K562 (cell line): ENCODE measurements around the gene KIAA0825.

Experiments
- COPS2 ChIP-seq: fragments of 450-650 bp; conservative IDR thresholded peaks from 2 replicates; pipeline ENCODE4 v1.6.1; 2016; ENCODE audit warnings: mild to moderate bottlenecking, moderate library complexity
- EZH2 ChIP-seq: IDR thresholded peaks from 2 replicates; pipeline ENCODE4 v1.6.1; 2012; ENCODE audit warnings: low read depth, mild to moderate bottlenecking, inconsistent platforms, low read length, borderline replicate concordance
- GABPA ChIP-seq: fragments of 200-800 bp; sonication (Bioruptor generic); conservative IDR thresholded peaks from 2 replicates; pipeline ENCODE4 v1.6.1; 2016; ENCODE audit warnings: low read depth, missing genetic modification characterization, missing compliant biosample characterization
- HDAC1 ChIP-seq, 2 experiments: fragments of 450-650 bp; IDR thresholded peaks; 2 replicates each; pipeline ENCODE4 v1.6.1; 2016 to 2017; ENCODE audit warnings: inconsistent platforms in 1 of 2, mild to moderate bottlenecking in 1 of 2, moderate library complexity in 1 of 2
- MYNN ChIP-seq, 2 experiments: sonication (generic); formaldehyde crosslinking in 1 of 2; IDR thresholded peaks; 2 replicates each; pipeline versions ENCODE4 v1.5.0 to v1.6.1; 2016 to 2020; ENCODE audit warnings: antibody characterized with exemption in 1 of 2, missing genetic modification reagents in 1 of 2
- NRF1 ChIP-seq, 2 experiments: fragments of 450-650 bp; IDR thresholded peaks in 1 of 2; conservative IDR thresholded peaks in 1 of 2; 2 replicates each; pipeline ENCODE4 v1.6.1; 2014; ENCODE audit warnings: mild to moderate bottlenecking in 2 of 2
- SPI1 ChIP-seq: IDR thresholded peaks from 2 replicates; pipeline ENCODE4 v1.6.1; 2011; ENCODE audit warnings: low read depth, low read length, control low read depth, borderline replicate concordance
- TARDBP ChIP-seq: fragments of 450-650 bp; IDR thresholded peaks from 2 replicates; pipeline ENCODE4 v1.6.1; 2016
- YY1 ChIP-seq, 3 experiments: IDR thresholded peaks; 2 replicates each; pipeline ENCODE4 v1.6.1; 2011; ENCODE audit warnings: low read length in 2 of 3, mild to moderate bottlenecking in 2 of 3, moderate library complexity in 2 of 3, borderline replicate concordance in 1 of 3, control low read depth in 1 of 3, low read depth in 1 of 3; ENCODE audit not compliant: insufficient read depth in 3 of 3, insufficient replicate concordance in 2 of 3, control insufficient read depth in 1 of 3, insufficient read length in 1 of 3; ENCODE audit errors: extremely low read depth in 1 of 3
- TF ChIP-seq, protein P1 (sequence below): fragments of 250-450 bp; sonication (Bioruptor Pico); IDR thresholded peaks from 2 replicates; pipeline ENCODE4 v1.4.0; 2020; ENCODE audit warnings: mild to moderate bottlenecking, moderate library complexity
- TF ChIP-seq, protein P2 (sequence below), 3 experiments: IDR thresholded peaks in 2 of 3; conservative IDR thresholded peaks in 1 of 3; 2 replicates each; pipeline ENCODE4 v1.5.1; 2011 to 2012; ENCODE audit warnings: low read length in 3 of 3, mild to moderate bottlenecking in 3 of 3, control low read depth in 2 of 3, improper control_type of control experiment in 1 of 3, inconsistent platforms in 1 of 3, low read depth in 1 of 3, mixed read lengths in 1 of 3, moderate library complexity in 1 of 3; ENCODE audit not compliant: insufficient read depth in 2 of 3
- TF ChIP-seq, protein P3 (sequence below): sonication (generic); formaldehyde crosslinking; IDR thresholded peaks from 2 replicates; pipeline ENCODE4 v1.8.1; 2022; ENCODE audit warnings: missing genetic modification reagents
- TF ChIP-seq, protein P4 (sequence below): sonication (generic); formaldehyde crosslinking; IDR thresholded peaks from 2 replicates; pipeline ENCODE4 v1.8.0; 2022; ENCODE audit warnings: mild to moderate bottlenecking, low read depth, missing genetic modification reagents
- TF ChIP-seq, protein P5 (sequence below), 2 experiments: IDR thresholded peaks; 2 replicates each; pipeline ENCODE4 v1.6.1; 2011; ENCODE audit warnings: borderline replicate concordance in 1 of 2, control low read depth in 1 of 2, low read depth in 1 of 2, low read length in 1 of 2, mild to moderate bottlenecking in 1 of 2, mixed read lengths in 1 of 2, moderate library complexity in 1 of 2; ENCODE audit not compliant: insufficient read depth in 1 of 2, insufficient read length in 1 of 2, poor library complexity in 1 of 2, severe bottlenecking in 1 of 2; ENCODE audit errors: extremely low read depth in 1 of 2

DNA sequence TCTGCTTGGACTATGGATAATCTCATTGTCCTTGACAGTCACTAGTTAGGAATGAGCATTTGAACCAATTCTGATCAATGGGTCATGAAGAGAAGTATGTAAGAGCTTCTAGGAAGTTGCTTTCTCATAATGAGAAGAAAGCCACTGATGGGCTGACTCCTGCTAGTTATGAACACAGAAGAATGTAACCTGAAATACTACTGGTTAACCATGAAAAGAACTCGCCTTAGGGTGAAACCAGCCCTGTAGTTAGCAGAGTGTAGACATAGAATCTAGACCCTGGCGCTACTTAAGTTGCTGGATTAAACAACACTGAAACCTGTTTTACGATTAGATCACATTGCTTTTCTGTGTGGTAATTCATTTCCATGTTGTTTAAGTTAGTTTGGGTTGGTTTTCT is 26.6 kb upstream of the KIAA0825 start:
- no peak for TF ChIP-seq HDAC1 (IDR thresholded peaks at IDR 0.05)
- TF ChIP-seq, protein P1, sequence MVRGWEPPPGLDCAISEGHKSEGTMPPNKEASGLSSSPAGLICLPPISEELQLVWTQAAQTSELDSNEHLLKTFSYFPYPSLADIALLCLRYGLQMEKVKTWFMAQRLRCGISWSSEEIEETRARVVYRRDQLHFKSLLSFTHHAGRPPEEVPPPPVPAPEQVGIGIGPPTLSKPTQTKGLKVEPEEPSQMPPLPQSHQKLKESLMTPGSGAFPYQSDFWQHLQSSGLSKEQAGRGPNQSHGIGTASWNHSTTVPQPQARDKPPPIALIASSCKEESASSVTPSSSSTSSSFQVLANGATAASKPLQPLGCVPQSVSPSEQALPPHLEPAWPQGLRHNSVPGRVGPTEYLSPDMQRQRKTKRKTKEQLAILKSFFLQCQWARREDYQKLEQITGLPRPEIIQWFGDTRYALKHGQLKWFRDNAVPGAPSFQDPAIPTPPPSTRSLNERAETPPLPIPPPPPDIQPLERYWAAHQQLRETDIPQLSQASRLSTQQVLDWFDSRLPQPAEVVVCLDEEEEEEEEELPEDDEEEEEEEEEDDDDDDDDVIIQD (CRISPR knock-in tag) = no peak
- no peak for TF ChIP-seq SPI1
- TF ChIP-seq, protein P2, sequence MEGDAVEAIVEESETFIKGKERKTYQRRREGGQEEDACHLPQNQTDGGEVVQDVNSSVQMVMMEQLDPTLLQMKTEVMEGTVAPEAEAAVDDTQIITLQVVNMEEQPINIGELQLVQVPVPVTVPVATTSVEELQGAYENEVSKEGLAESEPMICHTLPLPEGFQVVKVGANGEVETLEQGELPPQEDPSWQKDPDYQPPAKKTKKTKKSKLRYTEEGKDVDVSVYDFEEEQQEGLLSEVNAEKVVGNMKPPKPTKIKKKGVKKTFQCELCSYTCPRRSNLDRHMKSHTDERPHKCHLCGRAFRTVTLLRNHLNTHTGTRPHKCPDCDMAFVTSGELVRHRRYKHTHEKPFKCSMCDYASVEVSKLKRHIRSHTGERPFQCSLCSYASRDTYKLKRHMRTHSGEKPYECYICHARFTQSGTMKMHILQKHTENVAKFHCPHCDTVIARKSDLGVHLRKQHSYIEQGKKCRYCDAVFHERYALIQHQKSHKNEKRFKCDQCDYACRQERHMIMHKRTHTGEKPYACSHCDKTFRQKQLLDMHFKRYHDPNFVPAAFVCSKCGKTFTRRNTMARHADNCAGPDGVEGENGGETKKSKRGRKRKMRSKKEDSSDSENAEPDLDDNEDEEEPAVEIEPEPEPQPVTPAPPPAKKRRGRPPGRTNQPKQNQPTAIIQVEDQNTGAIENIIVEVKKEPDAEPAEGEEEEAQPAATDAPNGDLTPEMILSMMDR (IDR thresholded peaks at IDR 0.05 in 2 of 3, conservative IDR thresholded peaks at IDR 0.05 in 1 of 3; ENCODE audit: insufficient read depth in 2 of 3, low read depth in 1 of 3, low read length in 3 of 3) = no peak
- TF ChIP-seq TARDBP = no peak
- TF ChIP-seq, protein P3, sequence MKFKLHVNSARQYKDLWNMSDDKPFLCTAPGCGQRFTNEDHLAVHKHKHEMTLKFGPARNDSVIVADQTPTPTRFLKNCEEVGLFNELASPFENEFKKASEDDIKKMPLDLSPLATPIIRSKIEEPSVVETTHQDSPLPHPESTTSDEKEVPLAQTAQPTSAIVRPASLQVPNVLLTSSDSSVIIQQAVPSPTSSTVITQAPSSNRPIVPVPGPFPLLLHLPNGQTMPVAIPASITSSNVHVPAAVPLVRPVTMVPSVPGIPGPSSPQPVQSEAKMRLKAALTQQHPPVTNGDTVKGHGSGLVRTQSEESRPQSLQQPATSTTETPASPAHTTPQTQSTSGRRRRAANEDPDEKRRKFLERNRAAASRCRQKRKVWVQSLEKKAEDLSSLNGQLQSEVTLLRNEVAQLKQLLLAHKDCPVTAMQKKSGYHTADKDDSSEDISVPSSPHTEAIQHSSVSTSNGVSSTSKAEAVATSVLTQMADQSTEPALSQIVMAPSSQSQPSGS (CRISPR knock-in tag) = no peak
- TF ChIP-seq NRF1 (conservative IDR thresholded peaks at IDR 0.05 in 1 of 2, IDR thresholded peaks at IDR 0.05 in 1 of 2) = no peak
- no peak for TF ChIP-seq EZH2
- TF ChIP-seq, protein P4, sequence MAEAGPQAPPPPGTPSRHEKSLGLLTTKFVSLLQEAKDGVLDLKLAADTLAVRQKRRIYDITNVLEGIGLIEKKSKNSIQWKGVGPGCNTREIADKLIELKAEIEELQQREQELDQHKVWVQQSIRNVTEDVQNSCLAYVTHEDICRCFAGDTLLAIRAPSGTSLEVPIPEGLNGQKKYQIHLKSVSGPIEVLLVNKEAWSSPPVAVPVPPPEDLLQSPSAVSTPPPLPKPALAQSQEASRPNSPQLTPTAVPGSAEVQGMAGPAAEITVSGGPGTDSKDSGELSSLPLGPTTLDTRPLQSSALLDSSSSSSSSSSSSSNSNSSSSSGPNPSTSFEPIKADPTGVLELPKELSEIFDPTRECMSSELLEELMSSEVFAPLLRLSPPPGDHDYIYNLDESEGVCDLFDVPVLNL (CRISPR knock-in tag) = no peak
- TF ChIP-seq GABPA (tag) = no peak
- no peak for TF ChIP-seq COPS2
- TF ChIP-seq YY1 (IDR thresholded peaks at IDR 0.05; ENCODE audit: borderline replicate concordance in 1 of 3, control insufficient read depth in 1 of 3, extremely low read depth in 1 of 3, insufficient read depth in 3 of 3, insufficient read length in 1 of 3, insufficient replicate concordance in 2 of 3, low read depth in 1 of 3, low read length in 2 of 3) = no peak
- no peak for TF ChIP-seq MYNN (IDR thresholded peaks at IDR 0.05)
- TF ChIP-seq MYNN (CRISPR knock-in tag; IDR thresholded peaks at IDR 0.05) = no peak
- TF ChIP-seq, protein P5, sequence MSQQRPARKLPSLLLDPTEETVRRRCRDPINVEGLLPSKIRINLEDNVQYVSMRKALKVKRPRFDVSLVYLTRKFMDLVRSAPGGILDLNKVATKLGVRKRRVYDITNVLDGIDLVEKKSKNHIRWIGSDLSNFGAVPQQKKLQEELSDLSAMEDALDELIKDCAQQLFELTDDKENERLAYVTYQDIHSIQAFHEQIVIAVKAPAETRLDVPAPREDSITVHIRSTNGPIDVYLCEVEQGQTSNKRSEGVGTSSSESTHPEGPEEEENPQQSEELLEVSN (IDR thresholded peaks at IDR 0.05; ENCODE audit: borderline replicate concordance in 1 of 2, extremely low read depth in 1 of 2, insufficient read depth in 1 of 2, insufficient read length in 1 of 2, low read depth in 1 of 2, low read length in 1 of 2, poor library complexity in 1 of 2, severe bottlenecking in 1 of 2) = no peak
